ENCODE measurements around the gene SHKBP1. TPM values are rescaled to one million over a fixed set of nuclear protein-coding genes. Genes with fewer than 3 reads are reported as not detected.
"Not testable (repeated sequence)": the region's sequence is repeated elsewhere in the genome, so short reads cannot be mapped to it uniquely, and the experiment has no call there.

SHKBP1 gene
- total RNA-seq, 1 donor from 2014 or later: 102 TPM

GRCh38 chr19:40581531-40581930, 4.9 kb downstream of the SHKBP1 start:
- H3K4me3 Mint-ChIP-seq: no peak overlapping the region
- DNase-seq (ENCODE audit: low spot score): no peak
- intact Hi-C loops (cut with micrococcal nuclease): no loop called here
- peaks cover 43% of the 10 kb centered on the region for H3K36me3 Mint-ChIP-seq (ENCODE audit: low read depth)
- no peak overlapping the region for H3K27ac Mint-ChIP-seq
- H3K27me3 Mint-ChIP-seq (ENCODE audit: insufficient read depth): no peaks in the 10 kb centered on the region
- H3K4me1 Mint-ChIP-seq (ENCODE audit: low read depth): peaks cover 23% of the 10 kb centered on the region
- no peaks in the 10 kb centered on the region for H3K9me3 Mint-ChIP-seq

GRCh38 chr19:40582467-40582866, 5.8 kb downstream of the SHKBP1 start:
- H3K9me3 Mint-ChIP-seq: no peaks in the 10 kb centered on the region
- no peak overlapping the region for H3K4me3 Mint-ChIP-seq
- no peak overlapping the region for H3K27ac Mint-ChIP-seq
- DNase-seq (ENCODE audit: low spot score): no peak
- H3K36me3 Mint-ChIP-seq (ENCODE audit: low read depth): peaks cover 50% of the 10 kb centered on the region
- peaks cover 29% of the 10 kb centered on the region for H3K4me1 Mint-ChIP-seq (ENCODE audit: low read depth)
- H3K27me3 Mint-ChIP-seq (ENCODE audit: insufficient read depth): no peaks in the 10 kb centered on the region
- intact Hi-C loops (cut with micrococcal nuclease): no loop called here

- intact Hi-C loops (cut with micrococcal nuclease): no loop called here
- Mint-ChIP-seq H3K36me3 (ENCODE audit: low read depth) (peaks cover 52% of the 10 kb centered on the region), H3K4me3 (no peak overlapping the region), H3K4me1 (ENCODE audit: low read depth) (peaks cover 21% of the 10 kb centered on the region), H3K9me3 (no peaks in the 10 kb centered on the region), H3K27me3 (ENCODE audit: insufficient read depth) (no peaks in the 10 kb centered on the region), H3K27ac (no peak overlapping the region)
- no peak for DNase-seq (ENCODE audit: low spot score)
These were observed 6.6 kb downstream of the SHKBP1 start for GRCh38 chr19:40583283-40583682.

- no peak overlapping the region for H3K4me3 Mint-ChIP-seq
These were observed 7.3 kb downstream of the SHKBP1 start for GRCh38 chr19:40584007-40584406.

GRCh38 chr19:40585241-40585981, 8.7 kb downstream of the SHKBP1 start:
- H3K4me3 Mint-ChIP-seq: peak overlapping the region; percentile 59
- intact Hi-C loops (cut with micrococcal nuclease): no loop called here
- peaks cover 17% of the 10 kb centered on the region for H3K4me1 Mint-ChIP-seq (ENCODE audit: low read depth)
- no peak for DNase-seq (ENCODE audit: low spot score)
- H3K36me3 Mint-ChIP-seq (ENCODE audit: low read depth): peaks cover 56% of the 10 kb centered on the region
- no peaks in the 10 kb centered on the region for H3K9me3 Mint-ChIP-seq
- no peaks in the 10 kb centered on the region for H3K27me3 Mint-ChIP-seq (ENCODE audit: insufficient read depth)
- H3K27ac Mint-ChIP-seq: peak overlapping the region; percentile 80

More at GRCh38 chr19:40584007-40584406, 7.3 kb downstream of the SHKBP1 start:
- H3K4me1 Mint-ChIP-seq (ENCODE audit: low read depth): peaks cover 17% of the 10 kb centered on the region
- no peak overlapping the region for H3K27ac Mint-ChIP-seq
- no peak for DNase-seq (ENCODE audit: low spot score)
- H3K27me3 Mint-ChIP-seq (ENCODE audit: insufficient read depth): no peaks in the 10 kb centered on the region
- no peaks in the 10 kb centered on the region for H3K9me3 Mint-ChIP-seq
- intact Hi-C loops (cut with micrococcal nuclease): no loop called here
- peaks cover 54% of the 10 kb centered on the region for H3K36me3 Mint-ChIP-seq (ENCODE audit: low read depth)

- Mint-ChIP-seq H3K9me3 (no peaks in the 10 kb centered on the region), H3K27me3 (ENCODE audit: insufficient read depth) (no peaks in the 10 kb centered on the region), H3K4me1 (ENCODE audit: low read depth) (peaks cover 17% of the 10 kb centered on the region), H3K36me3 (ENCODE audit: low read depth) (peaks cover 53% of the 10 kb centered on the region), H3K27ac (peak overlapping the region; percentile 80), H3K4me3 (peak overlapping the region; percentile 59)
- intact Hi-C loops (cut with micrococcal nuclease): no loop called here
- DNase-seq (ENCODE audit: low spot score): no peak
These were observed 9.3 kb downstream of the SHKBP1 start for GRCh38 chr19:40585982-40586422.

- peaks cover 49% of the 10 kb centered on the region for H3K36me3 Mint-ChIP-seq (ENCODE audit: low read depth)
- no peaks in the 10 kb centered on the region for H3K9me3 Mint-ChIP-seq
- peaks cover 17% of the 10 kb centered on the region for H3K4me1 Mint-ChIP-seq (ENCODE audit: low read depth)
- no peaks in the 10 kb centered on the region for H3K27me3 Mint-ChIP-seq (ENCODE audit: insufficient read depth)
- intact Hi-C loops (cut with micrococcal nuclease): no loop called here
- H3K27ac Mint-ChIP-seq: peak overlapping the region; percentile 56
- DNase-seq (ENCODE audit: low spot score): no peak
- peak overlapping the region; percentile 45 for H3K4me3 Mint-ChIP-seq
These were observed 9.9 kb downstream of the SHKBP1 start for GRCh38 chr19:40586611-40587010.

GRCh38 chr19:40588110-40588854, 11.6 kb downstream of the SHKBP1 start:
- no peaks in the 10 kb centered on the region for H3K9me3 Mint-ChIP-seq
- H3K4me1 Mint-ChIP-seq (ENCODE audit: low read depth): peaks cover 17% of the 10 kb centered on the region
- H3K27me3 Mint-ChIP-seq (ENCODE audit: insufficient read depth): no peaks in the 10 kb centered on the region
- H3K4me3 Mint-ChIP-seq: no peak overlapping the region
- H3K27ac Mint-ChIP-seq: no peak overlapping the region
- DNase-seq (ENCODE audit: low spot score): no peak
- intact Hi-C loops (cut with micrococcal nuclease): no loop called here
- peaks cover 41% of the 10 kb centered on the region for H3K36me3 Mint-ChIP-seq (ENCODE audit: low read depth)

GRCh38 chr19:40588926-40589569, 12.4 kb downstream of the SHKBP1 start:
- no peak for DNase-seq (ENCODE audit: low spot score)
- H3K4me3 Mint-ChIP-seq: no peak overlapping the region
- no peaks in the 10 kb centered on the region for H3K9me3 Mint-ChIP-seq
- intact Hi-C loops (cut with micrococcal nuclease): no loop called here
- H3K4me1 Mint-ChIP-seq (ENCODE audit: low read depth): peaks cover 19% of the 10 kb centered on the region
- H3K27ac Mint-ChIP-seq: no peak overlapping the region
- no peaks in the 10 kb centered on the region for H3K27me3 Mint-ChIP-seq (ENCODE audit: insufficient read depth)
- peaks cover 39% of the 10 kb centered on the region for H3K36me3 Mint-ChIP-seq (ENCODE audit: low read depth)

GRCh38 chr19:40589591-40590429, 13.1 kb downstream of the SHKBP1 start:
- H3K4me1 Mint-ChIP-seq (ENCODE audit: low read depth): peaks cover 27% of the 10 kb centered on the region
- DNase-seq (ENCODE audit: low spot score): no peak
- H3K27me3 Mint-ChIP-seq (ENCODE audit: insufficient read depth): peaks cover under 1% of the 10 kb centered on the region
- peaks cover 32% of the 10 kb centered on the region for H3K36me3 Mint-ChIP-seq (ENCODE audit: low read depth)
- H3K4me3 Mint-ChIP-seq: no peak overlapping the region
- no peaks in the 10 kb centered on the region for H3K9me3 Mint-ChIP-seq
- no peak overlapping the region for H3K27ac Mint-ChIP-seq
- intact Hi-C loops (cut with micrococcal nuclease): no loop called here

- intact Hi-C loops (cut with micrococcal nuclease): no loop called here
- H3K4me1 Mint-ChIP-seq (ENCODE audit: low read depth): peaks cover 27% of the 10 kb centered on the region
These were observed 14.0 kb downstream of the SHKBP1 start for GRCh38 chr19:40590464-40591265.

GRCh38 chr19:40591724-40592123, 15.1 kb downstream of the SHKBP1 start:
- Mint-ChIP-seq H3K4me1 (ENCODE audit: low read depth) (peaks cover 17% of the 10 kb centered on the region), H3K27me3 (ENCODE audit: insufficient read depth) (peaks cover 11% of the 10 kb centered on the region), H3K36me3 (ENCODE audit: low read depth) (peaks cover 19% of the 10 kb centered on the region)
- H3K27ac Mint-ChIP-seq; intact Hi-C loops (cut with micrococcal nuclease); H3K4me3 Mint-ChIP-seq; DNase-seq (ENCODE audit: low spot score); H3K9me3 Mint-ChIP-seq: not testable (repeated sequence)

More at GRCh38 chr19:40590464-40591265, 14.0 kb downstream of the SHKBP1 start:
- Mint-ChIP-seq H3K27ac (no peak overlapping the region), H3K36me3 (ENCODE audit: low read depth) (peaks cover 29% of the 10 kb centered on the region), H3K27me3 (ENCODE audit: insufficient read depth) (peaks cover 3% of the 10 kb centered on the region), H3K4me3 (no peak overlapping the region), H3K9me3 (no peaks in the 10 kb centered on the region)
- DNase-seq (ENCODE audit: low spot score): no peak
